ENCODE data around the gene KRTAP29-1.
"Not testable (repeated sequence)": the region's sequence is repeated elsewhere in the genome, so short reads cannot be mapped to it uniquely, and the experiment has no call there.

GRCh38 chr17:41255381-41256290, 47.0 kb downstream of the KRTAP29-1 start, which contains the start of gene KRTAP9-9:
- TF ChIP-seq POLR2AphosphoS5 (IDR thresholded peaks at IDR 0.05; ENCODE audit: low read depth, low read length); CTCF (IDR thresholded peaks at IDR 0.05); TCF7L2 (IDR thresholded peaks at IDR 0.05; ENCODE audit: low read depth, low read length): not testable (repeated sequence)

Data from Panc1 (cell line).